KMS-11 (cell line): ENCODE data around the gene KNCN.
A peak's percentile ranks its signal among the peaks of the same experiment; 100 is the strongest.

Experiments used
- H2AFZ ChIP-seq: fragments of 200-600 bp; sonication (generic); 2 replicates; pipeline ENCODE4 v1.6.1; 2016; ENCODE audit warnings: antibody characterized with exemption, mixed run types, low read depth
- H3K27ac ChIP-seq: fragments of 200-600 bp; sonication (generic); 2 replicates; pipeline ENCODE4 v1.6.1; 2016; ENCODE audit warnings: mild to moderate bottlenecking, mixed run types
- H3K27me3 ChIP-seq: fragments of 200-600 bp; sonication (generic); 2 replicates; pipeline ENCODE4 v1.6.1; 2017; ENCODE audit warnings: mild to moderate bottlenecking, low read depth, mixed run types, moderate library complexity; ENCODE audit not compliant: insufficient read depth
- H3K36me3 ChIP-seq: fragments of 200-600 bp; sonication (generic); 2 replicates; pipeline ENCODE4 v1.6.1; 2017; ENCODE audit warnings: mild to moderate bottlenecking, mixed run types; ENCODE audit not compliant: insufficient read depth
- H3K4me1 ChIP-seq: fragments of 200-600 bp; sonication (generic); 2 replicates; pipeline ENCODE4 v1.6.1; 2016; ENCODE audit warnings: mild to moderate bottlenecking, low read depth, mixed run types; ENCODE audit not compliant: poor library complexity, severe bottlenecking
- H3K4me2 ChIP-seq: fragments of 200-600 bp; sonication (generic); 2 replicates; pipeline ENCODE4 v1.7.0; 2016; ENCODE audit warnings: mild to moderate bottlenecking, mixed run types
- H3K4me3 ChIP-seq: fragments of 200-600 bp; sonication (generic); IDR thresholded peaks from 2 replicates; pipeline ENCODE4 v1.6.1; 2017; ENCODE audit warnings: low read depth, low read length, mixed read lengths; ENCODE audit not compliant: insufficient read depth
- H3K79me2 ChIP-seq: fragments of 200-600 bp; sonication (generic); 2 replicates; pipeline ENCODE4 v1.6.1; 2016; ENCODE audit warnings: low read depth, mixed run types; ENCODE audit not compliant: insufficient read depth
- H3K9ac ChIP-seq: fragments of 200-600 bp; sonication (generic); 2 replicates; pipeline ENCODE4 v1.6.1; 2016; ENCODE audit warnings: mild to moderate bottlenecking, mixed run types
- H4K20me1 ChIP-seq: fragments of 200-600 bp; sonication (generic); 2 replicates; pipeline ENCODE4 v1.6.1; 2016; ENCODE audit warnings: mild to moderate bottlenecking, mixed run types; ENCODE audit not compliant: insufficient read depth
- TF ChIP-seq, protein P1 (sequence below): fragments of 200-600 bp; sonication (generic); conservative IDR thresholded peaks from 2 replicates; pipeline ENCODE4 v1.6.1; 2017; ENCODE audit warnings: low read depth, mild to moderate bottlenecking, antibody characterized with exemption, low read length, moderate library complexity, mixed read lengths

KNCN gene

DNA sequence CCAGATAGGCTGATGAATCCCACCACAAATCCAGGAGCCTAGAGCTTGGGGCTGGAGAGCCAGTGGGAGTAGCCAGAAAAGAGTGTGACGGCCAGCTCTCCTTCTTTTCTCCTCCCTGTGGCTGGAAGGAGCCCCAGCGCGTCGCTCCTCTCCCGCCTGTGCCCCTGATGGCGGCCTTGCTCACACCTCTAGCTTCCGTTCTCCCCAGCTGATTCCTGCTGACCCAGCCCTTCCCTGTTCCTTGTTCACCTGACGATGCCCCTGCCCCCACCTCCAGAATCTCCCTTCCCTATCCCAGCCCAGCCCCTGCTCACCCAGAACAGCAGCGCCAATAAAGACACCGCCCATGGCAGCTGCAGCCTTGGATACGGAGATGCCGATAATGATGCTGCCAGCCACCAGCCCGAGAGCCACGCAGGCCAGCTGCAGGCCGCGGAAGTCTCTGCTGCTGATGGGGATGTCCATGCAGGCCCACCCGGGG lies 656 bp downstream of the KNCN start:
- Histone ChIP-seq H3K4me2 (no peak overlapping the region), H3K4me3 (no peak overlapping the region), H2AFZ (no peak overlapping the region), H3K9ac (no peak overlapping the region), H3K4me1 (no peaks in the 10 kb centered on the region), H3K27me3 (peaks cover 6% of the 10 kb centered on the region; the same call in 1 of the 2 replicates), H3K79me2 (no peaks in the 10 kb centered on the region), H3K36me3 (no peaks in the 10 kb centered on the region), H4K20me1 (no peaks in the 10 kb centered on the region), H3K27ac (no peak overlapping the region)
- TF ChIP-seq, protein P1, sequence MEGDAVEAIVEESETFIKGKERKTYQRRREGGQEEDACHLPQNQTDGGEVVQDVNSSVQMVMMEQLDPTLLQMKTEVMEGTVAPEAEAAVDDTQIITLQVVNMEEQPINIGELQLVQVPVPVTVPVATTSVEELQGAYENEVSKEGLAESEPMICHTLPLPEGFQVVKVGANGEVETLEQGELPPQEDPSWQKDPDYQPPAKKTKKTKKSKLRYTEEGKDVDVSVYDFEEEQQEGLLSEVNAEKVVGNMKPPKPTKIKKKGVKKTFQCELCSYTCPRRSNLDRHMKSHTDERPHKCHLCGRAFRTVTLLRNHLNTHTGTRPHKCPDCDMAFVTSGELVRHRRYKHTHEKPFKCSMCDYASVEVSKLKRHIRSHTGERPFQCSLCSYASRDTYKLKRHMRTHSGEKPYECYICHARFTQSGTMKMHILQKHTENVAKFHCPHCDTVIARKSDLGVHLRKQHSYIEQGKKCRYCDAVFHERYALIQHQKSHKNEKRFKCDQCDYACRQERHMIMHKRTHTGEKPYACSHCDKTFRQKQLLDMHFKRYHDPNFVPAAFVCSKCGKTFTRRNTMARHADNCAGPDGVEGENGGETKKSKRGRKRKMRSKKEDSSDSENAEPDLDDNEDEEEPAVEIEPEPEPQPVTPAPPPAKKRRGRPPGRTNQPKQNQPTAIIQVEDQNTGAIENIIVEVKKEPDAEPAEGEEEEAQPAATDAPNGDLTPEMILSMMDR, result no peak

DNA sequence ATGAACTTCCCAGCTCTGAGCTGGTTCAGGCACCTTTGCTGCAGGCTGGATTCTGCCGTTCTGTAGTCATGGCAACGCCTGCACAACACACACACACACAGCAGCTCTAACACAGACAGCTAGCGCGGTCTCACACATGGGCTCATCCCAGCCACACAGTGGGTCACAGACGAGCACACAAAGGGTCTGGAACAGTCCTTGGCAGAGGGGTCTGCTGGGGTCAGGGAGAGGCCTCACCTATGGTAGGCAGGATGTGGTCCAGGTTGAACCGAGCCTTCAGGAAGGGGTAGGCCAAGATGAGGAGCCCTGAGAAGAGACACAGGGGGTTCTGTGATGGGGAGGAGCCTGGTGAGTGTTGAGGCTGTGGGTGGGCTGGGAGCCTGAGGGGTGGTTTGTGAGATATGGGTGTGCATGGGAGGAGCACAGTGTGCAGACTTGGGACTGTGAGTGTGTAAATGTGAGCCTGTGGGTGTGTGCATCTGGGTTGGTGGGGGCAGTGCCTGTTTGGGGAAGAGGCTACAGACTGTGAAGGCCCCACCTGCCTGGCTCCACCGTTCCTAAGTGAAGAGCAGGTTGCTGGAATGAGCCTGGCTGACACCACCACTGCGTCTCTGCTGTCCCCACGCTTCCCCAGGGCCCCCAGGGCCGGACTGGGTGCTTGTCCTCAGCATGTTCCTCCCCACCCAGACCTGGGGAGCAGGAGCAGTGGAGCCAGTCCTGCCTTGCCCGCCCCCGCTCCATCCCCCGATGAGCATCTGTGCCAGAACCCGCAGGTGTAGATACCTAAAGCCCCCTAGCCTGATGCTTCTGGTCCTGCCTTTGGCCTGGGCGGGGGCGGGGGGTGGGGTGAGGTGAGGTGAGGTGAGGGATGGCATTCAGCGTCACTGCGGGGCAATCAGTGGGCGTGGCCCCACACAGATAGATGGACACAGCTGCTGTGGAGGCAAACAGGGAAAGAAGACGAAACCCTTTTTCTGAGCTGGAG lies 1.5 kb downstream of the KNCN start:
- Histone ChIP-seq H3K9ac (no peak overlapping the region), H3K27ac (no peak overlapping the region), H3K79me2 (no peaks in the 10 kb centered on the region), H3K4me3 (no peak overlapping the region), H4K20me1 (no peaks in the 10 kb centered on the region), H3K27me3 (peaks cover 6% of the 10 kb centered on the region; the same call in 1 of the 2 replicates), H3K36me3 (no peaks in the 10 kb centered on the region), H3K4me2 (no peak overlapping the region), H3K4me1 (no peaks in the 10 kb centered on the region), H2AFZ (no peak overlapping the region)
- TF ChIP-seq, protein P1, result no peak

DNA sequence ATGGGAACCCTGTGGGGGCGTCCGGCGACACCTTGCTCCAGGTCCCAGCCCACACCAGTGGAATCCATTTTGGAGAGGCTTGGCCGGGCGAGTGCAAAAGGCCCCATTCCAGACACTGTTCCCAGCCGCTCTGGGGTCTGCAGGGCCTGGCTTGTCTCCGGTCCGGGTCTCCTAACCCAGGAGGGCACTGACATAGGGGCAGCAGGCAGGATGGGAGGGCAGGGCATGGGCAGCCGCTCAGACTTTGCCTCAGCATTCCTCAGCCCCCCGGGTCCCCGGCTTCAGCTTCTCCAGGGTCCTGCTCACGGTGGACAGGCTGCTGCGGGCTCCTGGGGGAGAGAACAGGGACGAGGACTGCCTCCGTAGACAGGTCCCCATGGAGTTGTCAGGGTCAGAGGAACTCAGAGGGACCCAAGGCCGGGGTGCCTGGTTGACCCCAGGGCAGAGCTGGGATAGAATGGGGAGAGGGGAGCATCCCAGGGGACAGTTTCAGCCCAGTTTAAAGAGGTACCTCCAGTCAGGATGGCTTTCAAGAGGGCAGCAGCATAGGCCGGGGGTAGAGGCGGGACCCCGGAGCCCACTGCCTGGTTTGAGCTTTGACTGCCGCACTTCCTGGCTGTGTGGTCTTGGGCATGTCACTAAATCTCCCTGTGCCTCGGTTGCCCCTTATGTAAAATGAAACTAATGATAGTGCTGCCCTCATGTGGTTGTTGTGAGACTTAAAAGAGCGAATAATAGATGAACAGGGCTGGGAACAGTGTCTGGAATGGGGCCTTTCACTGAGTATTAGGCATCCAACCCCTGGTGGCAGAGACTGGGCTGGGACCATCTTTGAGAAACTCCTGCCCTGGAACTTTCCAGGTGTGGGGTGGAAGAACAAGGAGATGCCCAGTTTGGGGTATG lies 3.7 kb downstream of the KNCN start:
- H3K4me2 ChIP-seq, result peak overlapping the region; percentile 68
- H3K4me3 ChIP-seq, result no peak overlapping the region
- H3K27me3 ChIP-seq, result peaks cover 5% of the 10 kb centered on the region; the same call in 1 of the 2 replicates
- H3K36me3 ChIP-seq, result no peaks in the 10 kb centered on the region
- H3K79me2 ChIP-seq, result no peaks in the 10 kb centered on the region
- no peak overlapping the region for H3K27ac ChIP-seq
- H3K4me1 ChIP-seq, result no peaks in the 10 kb centered on the region
- H2AFZ ChIP-seq, result peak overlapping the region; percentile 78
- peak overlapping the region; percentile 20; the same call in 1 of the 2 replicates for H3K9ac ChIP-seq
- TF ChIP-seq, protein P1, result peak; percentile 74
- no peaks in the 10 kb centered on the region for H4K20me1 ChIP-seq

DNA sequence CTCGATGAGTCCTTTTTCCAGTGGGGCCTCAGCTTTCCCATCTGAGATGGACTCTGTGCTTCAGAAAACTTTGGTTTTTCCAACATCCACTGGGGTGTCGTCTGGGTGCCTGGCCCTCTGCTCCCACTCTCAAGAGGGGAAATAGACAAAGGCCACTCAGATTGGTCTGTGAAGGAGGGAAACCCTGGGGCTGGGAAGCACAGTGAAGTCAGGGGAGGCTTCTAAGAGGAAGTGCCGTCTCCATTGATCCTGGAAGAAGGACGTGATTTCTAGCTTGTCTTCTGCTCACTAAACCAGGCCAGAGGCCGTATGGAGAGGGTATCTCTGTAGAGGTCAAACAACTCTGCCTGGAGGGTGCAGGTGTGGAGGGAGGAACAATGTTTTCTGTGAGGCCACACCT lies 5.2 kb downstream of the KNCN start:
- no peaks in the 10 kb centered on the region for H3K4me1 ChIP-seq
- H3K79me2 ChIP-seq, result no peaks in the 10 kb centered on the region
- no peak overlapping the region for H3K9ac ChIP-seq
- TF ChIP-seq, protein P1, result no peak
- no peak overlapping the region for H3K4me3 ChIP-seq
- no peak overlapping the region for H3K4me2 ChIP-seq
- H3K27ac ChIP-seq, result no peak overlapping the region
- H2AFZ ChIP-seq, result no peak overlapping the region
- H4K20me1 ChIP-seq, result no peaks in the 10 kb centered on the region
- no peaks in the 10 kb centered on the region; the same call in 1 of the 2 replicates for H3K27me3 ChIP-seq
- no peaks in the 10 kb centered on the region for H3K36me3 ChIP-seq
